Natural killer cell (primary cell): ENCODE results near the gene OGFOD3. TPM values are rescaled to one million over a fixed set of nuclear protein-coding genes. Genes with fewer than 3 reads are reported as not detected.
A peak's percentile ranks its signal among the peaks of the same experiment; 100 is the strongest.

ENCODE experiments used
- ATAC-seq, 3 donors: fragments of 150-1000 bp in 2 of 3; fragments of 200-7000 bp in 1 of 3; cut with Tn5 transposase; 1 replicate in 1 of 3; 2 replicates in 2 of 3; pipeline ENCODE4 v1.10.0; 2021; ENCODE audit warnings: mild to moderate bottlenecking in 2 of 3, moderate library complexity in 2 of 3
- DNase-seq, 2 donors: peaks; one replicate each; pipeline versions ENCODE4 v3.0.0 to v3.0.0-alpha.2; 2013 to 2021; ENCODE audit warnings: mixed read lengths in 1 of 2
- H3K27ac ChIP-seq: one replicate; pipeline ENCODE4 v1.5.1; 2013; ENCODE audit warnings: mild to moderate bottlenecking, low read length
- H3K27me3 ChIP-seq: one replicate; pipeline ENCODE4 v1.6.1; 2013; ENCODE audit warnings: low read length; ENCODE audit not compliant: control insufficient read depth, insufficient read depth
- H3K36me3 ChIP-seq: one replicate; pipeline ENCODE4 v1.6.1; 2013; ENCODE audit warnings: low read length; ENCODE audit not compliant: control insufficient read depth, insufficient read depth
- H3K4me1 ChIP-seq: one replicate; pipeline ENCODE4 v1.6.1; 2013; ENCODE audit warnings: low read length; ENCODE audit not compliant: control insufficient read depth, insufficient read depth
- H3K4me3 ChIP-seq: one replicate; pipeline ENCODE4 v1.5.1; 2013; ENCODE audit warnings: low read length
- H3K9me3 ChIP-seq: one replicate; pipeline ENCODE4 v1.6.1; 2013; ENCODE audit warnings: low read length; ENCODE audit not compliant: control insufficient read depth, insufficient read depth
- H3K27ac Mint-ChIP-seq, 2 donors: one replicate each; pipeline ENCODE4 v1.8.0; 2022; ENCODE audit warnings: mild to moderate bottlenecking in 2 of 2, mixed read lengths in 2 of 2, moderate library complexity in 1 of 2
- H3K27me3 Mint-ChIP-seq, 2 donors: one replicate each; pipeline ENCODE4 v1.8.0; 2022; ENCODE audit warnings: low read depth in 2 of 2, mixed read lengths in 2 of 2
- H3K36me3 Mint-ChIP-seq: one replicate; pipeline ENCODE4 v1.8.0; 2022; ENCODE audit warnings: mixed read lengths
- H3K4me1 Mint-ChIP-seq, 2 donors: one replicate each; pipeline ENCODE4 v1.8.0; 2022; ENCODE audit warnings: mixed read lengths in 2 of 2
- H3K4me3 Mint-ChIP-seq: one replicate; pipeline ENCODE4 v1.8.0; 2022; ENCODE audit warnings: mild to moderate bottlenecking, moderate library complexity, mixed read lengths
- H3K9me3 Mint-ChIP-seq, 2 donors: one replicate each; pipeline ENCODE4 v1.8.0; 2022; ENCODE audit warnings: mixed read lengths in 2 of 2
- CTCF ChIP-seq: fragments of 200-600 bp; IDR thresholded peaks from one replicate; pipeline ENCODE4 v1.8.0; 2022; ENCODE audit warnings: antibody characterized with exemption
- WGBS: methylation state at CpG from one replicate; pipeline ENCODE4 v1.1.7; 2013; ENCODE audit warnings: missing lambda C conversion rate; ENCODE audit not compliant: insufficient coverage; 5-methylcytosine and 5-hydroxymethylcytosine counted together
- intact Hi-C: fragments of 100-400 bp; cut with micrococcal nuclease; formaldehyde crosslinking; loops from one replicate; pipeline ENCODE4 v1.14.2; 2022
- total RNA-seq, 4 donors: library from RNA; stranded (reverse); fragments of 120-200 nt in 1 of 4; gene quantifications; one replicate each; pipeline versions ENCODE4 v1.2.3 to v1.2.4, GENCODE V29; 2013 to 2022

OGFOD3 gene
- total RNA-seq, 3 donors from 2014 or later (not counting 1 experiment from before 2014, with no cell fraction given) = 21.6 to 28.6 (median 23.3) TPM

GRCh38 chr17:82435601-82436583 is 17.5 kb upstream of the OGFOD3 start:
- Mint-ChIP-seq H3K27me3 (no peaks in the 10 kb centered on the region), H3K27ac (peak overlapping the region; percentile 58 to 76), H3K9me3 (no peaks in the 10 kb centered on the region), H3K36me3 (no peaks in the 10 kb centered on the region), H3K4me3 (peak overlapping the region; percentile 35), H3K4me1 (peaks cover 13 to 28% of the 10 kb centered on the region in 2 donors)
- 79% methylated on average over 43 of the region's 43 CpGs for WGBS
- ATAC-seq (peak in 2 of 3 donors; percentile 53 to 55), DNase-seq (no peak)
- Histone ChIP-seq H3K27me3 (no peaks in the 10 kb centered on the region), H3K9me3 (no peaks in the 10 kb centered on the region), H3K27ac (peak overlapping the region; percentile 42), H3K4me1 (peaks cover 61% of the 10 kb centered on the region), H3K4me3 (no peak overlapping the region), H3K36me3 (peaks cover 19% of the 10 kb centered on the region)
- TF ChIP-seq CTCF = no peak
- intact Hi-C loops = no loop called here

- no peaks in the 10 kb centered on the region for H3K9me3 ChIP-seq
- DNase-seq = no peak
- WGBS = 86% methylated on average over 12 of the region's 12 CpGs
- peaks cover 57% of the 10 kb centered on the region for H3K4me1 ChIP-seq
- peaks cover 19% of the 10 kb centered on the region for H3K36me3 ChIP-seq
- peak in 1 of 3 donors; percentile 35 for ATAC-seq
- intact Hi-C loops = no loop called here
- H3K9me3 Mint-ChIP-seq = no peaks in the 10 kb centered on the region
- peak overlapping the region; percentile 58 to 76 for H3K27ac Mint-ChIP-seq
- no peaks in the 10 kb centered on the region for H3K27me3 Mint-ChIP-seq
- no peaks in the 10 kb centered on the region for H3K27me3 ChIP-seq
- H3K4me1 Mint-ChIP-seq = peaks cover 21 to 31% of the 10 kb centered on the region in 2 donors
- no peak overlapping the region for H3K4me3 ChIP-seq
- TF ChIP-seq CTCF = no peak
- H3K27ac ChIP-seq = peak overlapping the region; percentile 42
- no peaks in the 10 kb centered on the region for H3K36me3 Mint-ChIP-seq
- peak overlapping the region; percentile 42 for H3K4me3 Mint-ChIP-seq
Observed at GRCh38 chr17:82435103-82435502, 16.7 kb upstream of the OGFOD3 start.

GRCh38 chr17:82434216-82434565 is 15.8 kb upstream of the OGFOD3 start:
- TF ChIP-seq CTCF = no peak
- peaks cover 16% of the 10 kb centered on the region for H3K36me3 ChIP-seq
- Mint-ChIP-seq H3K27me3 (no peaks in the 10 kb centered on the region), H3K4me1 (peaks cover 30 to 38% of the 10 kb centered on the region in 2 donors), H3K4me3 (peak overlapping the region; percentile 66), H3K9me3 (no peaks in the 10 kb centered on the region), H3K36me3 (no peaks in the 10 kb centered on the region), H3K27ac (peak overlapping the region; percentile 76 to 84)
- peak overlapping the region; percentile 41 for H3K27ac ChIP-seq
- WGBS = 2% methylated on average over 3 of the region's 3 CpGs
- H3K4me3 ChIP-seq = no peak overlapping the region
- intact Hi-C loops = no loop called here
- DNase-seq = peak; percentile 43 to 48
- H3K9me3 ChIP-seq = no peaks in the 10 kb centered on the region
- peak; percentile 77 to 80 (median 79) for ATAC-seq
- H3K27me3 ChIP-seq = no peaks in the 10 kb centered on the region
- H3K4me1 ChIP-seq = peaks cover 57% of the 10 kb centered on the region
